Kidney tubule cell (primary cell): Measurements from ENCODE around the gene MCCD1.

Experiments used
- DNase-seq: peaks from one replicate; pipeline ENCODE4 v3.0.0-alpha.2; 2018; ENCODE audit warnings: low spot score

Gene MCCD1

GRCh38 chr6:31513456-31514165 lies 15.2 kb upstream of the MCCD1 start:
- peak; percentile 54 for DNase-seq

- DNase-seq: no peak
These were observed 6.9 kb upstream of the MCCD1 start for GRCh38 chr6:31521835-31522234.

- no peak for DNase-seq
These were observed 3.2 kb upstream of the MCCD1 start for GRCh38 chr6:31525553-31525931.

- peak; percentile 46 for DNase-seq
These were observed 2.7 kb upstream of the MCCD1 start for GRCh38 chr6:31525932-31526591.

GRCh38 chr6:31528307-31528777 lies 420 bp upstream of the MCCD1 start:
- no peak for DNase-seq

- DNase-seq: peak; percentile 19
These were observed 778 bp downstream of the MCCD1 start for GRCh38 chr6:31529329-31530150.

GRCh38 chr6:31530659-31531058 lies 1.9 kb downstream of the MCCD1 start:
- DNase-seq: no peak

GRCh38 chr6:31531162-31531561 lies 2.4 kb downstream of the MCCD1 start:
- no peak for DNase-seq

GRCh38 chr6:31531771-31532643 lies 3.2 kb downstream of the MCCD1 start:
- DNase-seq: no peak

- no peak for DNase-seq
These were observed 4.1 kb downstream of the MCCD1 start for GRCh38 chr6:31532644-31533454.

GRCh38 chr6:31533455-31533841 lies 4.7 kb downstream of the MCCD1 start:
- no peak for DNase-seq

- DNase-seq: no peak
These were observed 5.2 kb downstream of the MCCD1 start for GRCh38 chr6:31534011-31534410.

- no peak for DNase-seq
These were observed 5.8 kb downstream of the MCCD1 start for GRCh38 chr6:31534521-31535040.

- no peak for DNase-seq
These were observed 7.0 kb downstream of the MCCD1 start for GRCh38 chr6:31535538-31536324.

- no peak for DNase-seq
These were observed 10.1 kb downstream of the MCCD1 start for GRCh38 chr6:31538805-31539400.

GRCh38 chr6:31540640-31541039 lies 11.9 kb downstream of the MCCD1 start:
- DNase-seq: no peak

- peak; percentile 48 for DNase-seq
These were observed 12.4 kb downstream of the MCCD1 start for GRCh38 chr6:31541059-31541657.

- peak; percentile 97 for DNase-seq
These were observed 13.1 kb downstream of the MCCD1 start, which contains the start of gene DDX39B for GRCh38 chr6:31541658-31542521. Gene DDX39B, minus strand, starts transcription at chr6:31542003. Its CDS starts 1,471 bp downstream, at chr6:31540532.
